DMS153 (cell line): ENCODE results near the gene ATF1.

Experiments
- DNase-seq: peaks from one replicate; lab custom pipeline; 2025; lab: John Stamatoyannopoulos, UW

Gene ATF1

GRCh38 chr12:50763639-50764285 lies at the start of gene ATF1:
Gene ATF1 (plus strand): TSS chr12:50764101. CDS start chr12:50780146, 16,045 bp downstream.
- DNase-seq, result peak; percentile 90

GRCh38 chr12:50715174-50715573 lies 48.7 kb upstream of the ATF1 start:
- no peak for DNase-seq

GRCh38 chr12:50718760-50719159 lies 45.1 kb upstream of the ATF1 start:
- DNase-seq, result no peak

- no peak for DNase-seq
Measured at GRCh38 chr12:50720085-50720484, 43.8 kb upstream of the ATF1 start.

GRCh38 chr12:50720501-50720900 lies 43.4 kb upstream of the ATF1 start:
- no peak for DNase-seq

- no peak for DNase-seq
Measured at GRCh38 chr12:50723865-50724264, 40.0 kb upstream of the ATF1 start.

GRCh38 chr12:50725011-50725942 lies 38.6 kb upstream of the ATF1 start:
- DNase-seq, result no peak

GRCh38 chr12:50727466-50727865 lies 36.4 kb upstream of the ATF1 start:
- no peak for DNase-seq

GRCh38 chr12:50728417-50728816 lies 35.5 kb upstream of the ATF1 start:
- no peak for DNase-seq

- no peak for DNase-seq
Measured at GRCh38 chr12:50728841-50729240, 35.1 kb upstream of the ATF1 start.

GRCh38 chr12:50732591-50732990 lies 31.3 kb upstream of the ATF1 start:
- no peak for DNase-seq

- no peak for DNase-seq
Measured at GRCh38 chr12:50733706-50734105, 30.2 kb upstream of the ATF1 start.

GRCh38 chr12:50734409-50735263 lies 29.3 kb upstream of the ATF1 start:
- no peak for DNase-seq

- no peak for DNase-seq
Measured at GRCh38 chr12:50739611-50740010, 24.3 kb upstream of the ATF1 start.

- no peak for DNase-seq
Measured at GRCh38 chr12:50740307-50740706, 23.6 kb upstream of the ATF1 start.

- DNase-seq, result no peak
Measured at GRCh38 chr12:50742776-50743175, 21.1 kb upstream of the ATF1 start.

- no peak for DNase-seq
Measured at GRCh38 chr12:50745861-50746260, 18.0 kb upstream of the ATF1 start.

- DNase-seq, result no peak
Measured at GRCh38 chr12:50746431-50746830, 17.5 kb upstream of the ATF1 start.

GRCh38 chr12:50747817-50748216 lies 16.1 kb upstream of the ATF1 start:
- no peak for DNase-seq

GRCh38 chr12:50749459-50749882 lies 14.4 kb upstream of the ATF1 start:
- DNase-seq, result no peak

GRCh38 chr12:50750366-50750765 lies 13.5 kb upstream of the ATF1 start:
- no peak for DNase-seq
